MM.1S (cell line): ENCODE results near the gene XPR1.

Experiments used
- DNase-seq: peaks from one replicate; pipeline ENCODE4 v3.0.0-alpha.2; 2015
- H2AFZ ChIP-seq: fragments of 300-600 bp; sonication (generic); 2 replicates; pipeline ENCODE4 v1.6.0; 2016; ENCODE audit warnings: antibody characterized with exemption, low read length
- H3F3A ChIP-seq: fragments of 300-600 bp; sonication (generic); 2 replicates; pipeline ENCODE4 v1.6.1; 2016; ENCODE audit warnings: mild to moderate bottlenecking, antibody characterized with exemption, low read length, moderate library complexity, mixed read lengths; ENCODE audit not compliant: insufficient read depth
- H3K27ac ChIP-seq: fragments of 300-600 bp; sonication (generic); 2 replicates; pipeline ENCODE4 v1.5.1; 2016; ENCODE audit warnings: mild to moderate bottlenecking, low read length
- H3K27me3 ChIP-seq: fragments of 300-600 bp; sonication (generic); replicated peaks from 2 replicates; pipeline ENCODE4 v1.6.0; 2016; ENCODE audit warnings: low read length; ENCODE audit not compliant: insufficient read depth
- H3K36me3 ChIP-seq: fragments of 300-600 bp; sonication (generic); replicated peaks from 2 replicates; pipeline ENCODE4 v1.6.1; 2016; ENCODE audit warnings: mild to moderate bottlenecking, low read length, mixed read lengths; ENCODE audit not compliant: insufficient read depth
- H3K4me1 ChIP-seq: fragments of 300-600 bp; sonication (generic); 2 replicates; pipeline ENCODE4 v1.6.1; 2016; ENCODE audit warnings: low read length, mixed read lengths
- H3K4me2 ChIP-seq: fragments of 300-600 bp; sonication (generic); 2 replicates; pipeline ENCODE4 v1.6.0; 2016; ENCODE audit warnings: low read depth, low read length
- H3K4me3 ChIP-seq: fragments of 300-600 bp; sonication (generic); 2 replicates; pipeline ENCODE4 v1.5.1; 2016; ENCODE audit warnings: low read length, mixed read lengths
- H3K79me2 ChIP-seq: fragments of 300-600 bp; sonication (generic); 2 replicates; pipeline ENCODE4 v1.6.1; 2016; ENCODE audit warnings: mixed run types, low read length, mixed read lengths
- H3K9ac ChIP-seq: fragments of 300-600 bp; sonication (generic); 2 replicates; pipeline ENCODE4 v1.6.1; 2016; ENCODE audit warnings: low read length, mixed read lengths
- H3K9me2 ChIP-seq: fragments of 300-600 bp; sonication (generic); replicated peaks from 2 replicates; pipeline ENCODE4 v1.6.1; 2016; ENCODE audit warnings: mild to moderate bottlenecking, low read length, mixed read lengths; ENCODE audit not compliant: insufficient read depth
- H3K9me3 ChIP-seq: fragments of 300-600 bp; sonication (generic); replicated peaks from 2 replicates; pipeline ENCODE4 v1.6.1; 2016; ENCODE audit warnings: mild to moderate bottlenecking, low read length, mixed read lengths; ENCODE audit not compliant: insufficient read depth
- H4K20me1 ChIP-seq: fragments of 300-600 bp; sonication (generic); 2 replicates; pipeline ENCODE4 v1.6.1; 2016; ENCODE audit warnings: mild to moderate bottlenecking, low read length, moderate library complexity, mixed read lengths; ENCODE audit not compliant: insufficient read depth
- EZH2 ChIP-seq: fragments of 300-600 bp; sonication (generic); optimal IDR thresholded peaks from 2 replicates; pipeline ENCODE3; 2017; ENCODE audit warnings: low read depth, mild to moderate bottlenecking, antibody characterized with exemption, low read length, mixed read lengths
- EZH2phosphoT487 ChIP-seq: fragments of 300-600 bp; sonication (generic); IDR thresholded peaks from 2 replicates; pipeline ENCODE4 v1.6.1; 2018; ENCODE audit warnings: antibody characterized with exemption, low read length
- TF ChIP-seq, protein P1 (sequence below): fragments of 300-600 bp; sonication (generic); IDR thresholded peaks from 2 replicates; pipeline ENCODE4 v1.5.1; 2016; ENCODE audit warnings: antibody characterized with exemption, low read length, mixed read lengths

The XPR1 gene

DNA sequence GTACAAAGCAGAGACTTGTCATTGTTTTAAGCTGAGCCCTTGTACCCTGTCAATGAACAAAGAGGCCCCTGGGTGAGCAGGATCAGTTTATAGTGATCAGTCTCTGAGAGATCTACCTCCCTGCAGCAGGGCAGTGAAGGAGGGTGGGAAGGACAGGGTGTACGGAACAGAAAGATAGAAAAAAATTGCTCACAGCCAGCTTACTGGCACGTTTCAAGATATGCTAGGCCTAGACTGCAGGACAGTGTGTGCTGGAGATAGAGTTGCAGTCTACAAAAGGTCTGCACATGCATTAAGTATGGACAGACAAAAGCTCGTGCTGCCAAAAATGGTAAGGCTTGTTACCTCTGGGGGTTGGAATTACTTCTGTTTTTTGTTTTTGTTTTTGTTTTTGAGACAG lies 38.4 kb upstream of the XPR1 start:
- no peaks in the 10 kb centered on the region for H3K9me3 ChIP-seq
- H3K27me3 ChIP-seq, result no peaks in the 10 kb centered on the region
- H2AFZ ChIP-seq, result no peak overlapping the region
- H3K9ac ChIP-seq, result no peak overlapping the region
- H3K4me3 ChIP-seq, result no peak overlapping the region
- H3F3A ChIP-seq, result no peaks in the 10 kb centered on the region
- H3K4me2 ChIP-seq, result no peak overlapping the region
- H4K20me1 ChIP-seq, result no peaks in the 10 kb centered on the region
- DNase-seq, result no peak
- no peaks in the 10 kb centered on the region for H3K9me2 ChIP-seq
- H3K4me1 ChIP-seq, result no peaks in the 10 kb centered on the region
- no peaks in the 10 kb centered on the region for H3K36me3 ChIP-seq
- no peak overlapping the region for H3K27ac ChIP-seq
- no peaks in the 10 kb centered on the region for H3K79me2 ChIP-seq
- TF ChIP-seq, protein P1, sequence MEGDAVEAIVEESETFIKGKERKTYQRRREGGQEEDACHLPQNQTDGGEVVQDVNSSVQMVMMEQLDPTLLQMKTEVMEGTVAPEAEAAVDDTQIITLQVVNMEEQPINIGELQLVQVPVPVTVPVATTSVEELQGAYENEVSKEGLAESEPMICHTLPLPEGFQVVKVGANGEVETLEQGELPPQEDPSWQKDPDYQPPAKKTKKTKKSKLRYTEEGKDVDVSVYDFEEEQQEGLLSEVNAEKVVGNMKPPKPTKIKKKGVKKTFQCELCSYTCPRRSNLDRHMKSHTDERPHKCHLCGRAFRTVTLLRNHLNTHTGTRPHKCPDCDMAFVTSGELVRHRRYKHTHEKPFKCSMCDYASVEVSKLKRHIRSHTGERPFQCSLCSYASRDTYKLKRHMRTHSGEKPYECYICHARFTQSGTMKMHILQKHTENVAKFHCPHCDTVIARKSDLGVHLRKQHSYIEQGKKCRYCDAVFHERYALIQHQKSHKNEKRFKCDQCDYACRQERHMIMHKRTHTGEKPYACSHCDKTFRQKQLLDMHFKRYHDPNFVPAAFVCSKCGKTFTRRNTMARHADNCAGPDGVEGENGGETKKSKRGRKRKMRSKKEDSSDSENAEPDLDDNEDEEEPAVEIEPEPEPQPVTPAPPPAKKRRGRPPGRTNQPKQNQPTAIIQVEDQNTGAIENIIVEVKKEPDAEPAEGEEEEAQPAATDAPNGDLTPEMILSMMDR, result no peak
- TF ChIP-seq EZH2phosphoT487 (no peak), EZH2 (no peak)

DNA sequence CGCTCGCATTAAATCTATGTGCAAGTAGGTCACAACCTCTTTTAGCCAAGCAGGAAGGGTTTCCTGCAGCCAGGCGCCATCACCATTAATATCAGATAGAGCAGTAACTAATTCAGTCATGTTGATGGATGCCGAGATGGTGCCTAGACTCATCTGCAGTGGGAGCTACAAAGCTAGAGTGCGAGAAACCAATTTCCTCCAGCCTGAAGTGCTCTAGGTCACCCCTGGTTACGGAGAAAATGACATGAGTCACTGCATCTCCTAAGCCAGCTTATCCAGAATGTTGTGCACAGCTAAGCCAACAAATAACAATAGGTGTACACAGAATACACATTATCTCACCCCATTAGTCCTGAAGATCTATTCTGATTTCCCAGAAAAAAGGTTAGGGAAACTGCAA lies 37.1 kb upstream of the XPR1 start:
- no peaks in the 10 kb centered on the region for H3K79me2 ChIP-seq
- no peak overlapping the region for H3K4me2 ChIP-seq
- no peaks in the 10 kb centered on the region for H3K36me3 ChIP-seq
- H3K9ac ChIP-seq, result no peak overlapping the region
- H3K4me1 ChIP-seq, result no peaks in the 10 kb centered on the region
- no peaks in the 10 kb centered on the region for H3K27me3 ChIP-seq
- no peaks in the 10 kb centered on the region for H4K20me1 ChIP-seq
- no peak overlapping the region for H3K4me3 ChIP-seq
- no peaks in the 10 kb centered on the region for H3K9me3 ChIP-seq
- no peak for DNase-seq
- no peaks in the 10 kb centered on the region for H3F3A ChIP-seq
- no peak overlapping the region for H2AFZ ChIP-seq
- TF ChIP-seq, protein P1, result no peak
- TF ChIP-seq EZH2 (no peak), EZH2phosphoT487 (no peak)
- no peaks in the 10 kb centered on the region for H3K9me2 ChIP-seq
- no peak overlapping the region for H3K27ac ChIP-seq

DNA sequence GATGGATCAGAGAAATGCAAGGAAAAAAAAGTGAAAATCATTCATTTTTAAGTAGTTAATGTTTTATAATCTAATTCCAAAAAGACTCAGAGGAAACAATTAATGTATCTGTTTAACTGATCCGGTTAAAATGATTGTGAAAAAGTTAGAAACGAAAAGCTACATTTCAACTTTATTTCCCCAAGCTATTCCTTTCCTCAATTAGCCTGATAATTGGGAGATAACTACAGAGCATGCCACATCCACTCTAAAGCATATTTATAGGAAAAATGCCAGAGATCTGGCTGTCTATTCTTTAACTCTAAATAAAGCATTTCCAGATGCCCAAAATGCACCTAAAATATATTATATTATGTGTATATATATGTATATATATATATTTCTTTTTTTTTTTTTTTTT lies 35.9 kb upstream of the XPR1 start:
- H3K9ac ChIP-seq, result no peak overlapping the region
- no peak overlapping the region for H3K27ac ChIP-seq
- H3K36me3 ChIP-seq, result no peaks in the 10 kb centered on the region
- no peak overlapping the region for H2AFZ ChIP-seq
- no peaks in the 10 kb centered on the region for H3K4me1 ChIP-seq
- H3K4me3 ChIP-seq, result no peak overlapping the region
- no peaks in the 10 kb centered on the region for H3K79me2 ChIP-seq
- H4K20me1 ChIP-seq, result no peaks in the 10 kb centered on the region
- no peak overlapping the region for H3K4me2 ChIP-seq
- no peaks in the 10 kb centered on the region for H3K27me3 ChIP-seq
- no peaks in the 10 kb centered on the region for H3F3A ChIP-seq
- no peak for DNase-seq
- H3K9me3 ChIP-seq, result no peaks in the 10 kb centered on the region
- TF ChIP-seq, protein P1, result no peak
- TF ChIP-seq EZH2phosphoT487, result no peak
- no peak for TF ChIP-seq EZH2
- no peaks in the 10 kb centered on the region for H3K9me2 ChIP-seq

DNA sequence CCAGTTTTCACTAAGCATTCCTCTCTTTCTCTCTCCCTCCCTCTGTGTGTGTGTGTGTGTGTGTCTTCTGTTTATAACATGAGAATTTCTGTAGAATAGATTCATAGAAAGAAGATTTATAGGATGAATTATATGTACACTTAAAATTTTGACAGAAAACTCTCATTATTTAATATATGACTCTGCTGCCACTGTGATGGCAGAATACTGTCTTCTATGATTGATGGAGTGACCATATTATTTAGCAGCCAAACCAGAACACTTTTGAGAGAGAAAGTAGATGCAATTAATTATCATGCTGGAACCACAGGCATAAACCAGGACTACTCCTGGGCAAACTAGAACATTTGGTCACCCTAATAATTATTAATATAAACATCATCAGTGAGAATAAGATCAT lies 34.3 kb upstream of the XPR1 start:
- no peaks in the 10 kb centered on the region for H3F3A ChIP-seq
- H3K27ac ChIP-seq, result no peak overlapping the region
- H3K4me2 ChIP-seq, result no peak overlapping the region
- no peaks in the 10 kb centered on the region for H3K79me2 ChIP-seq
- H3K4me3 ChIP-seq, result no peak overlapping the region
- no peaks in the 10 kb centered on the region for H4K20me1 ChIP-seq
- H3K4me1 ChIP-seq, result no peaks in the 10 kb centered on the region
- no peaks in the 10 kb centered on the region for H3K9me2 ChIP-seq
- no peak overlapping the region for H3K9ac ChIP-seq
- H3K9me3 ChIP-seq, result no peaks in the 10 kb centered on the region
- no peak for DNase-seq
- TF ChIP-seq EZH2phosphoT487 (no peak), EZH2 (no peak)
- TF ChIP-seq, protein P1, result no peak
- H2AFZ ChIP-seq, result no peak overlapping the region
- H3K27me3 ChIP-seq, result no peaks in the 10 kb centered on the region
- H3K36me3 ChIP-seq, result no peaks in the 10 kb centered on the region
